ENCODE results near the gene RCAN2.

RCAN2 gene

GRCh38 chr6:46324706-46325105 is 166.5 kb downstream of the RCAN2 start:
- no peaks in the 10 kb centered on the region for H3K9me3 ChIP-seq (ENCODE audit: control insufficient read depth in 1 of 2, low read length in 2 of 2)
- H3K27ac ChIP-seq (ENCODE audit: low read length): no peak overlapping the region
- peaks cover 1 to 27% of the 10 kb centered on the region in 2 donors for H3K4me1 ChIP-seq (ENCODE audit: control insufficient read depth in 1 of 2, insufficient read depth in 2 of 2, low read length in 2 of 2)
- H3K36me3 ChIP-seq (ENCODE audit: control insufficient read depth in 1 of 2, insufficient read depth in 2 of 2, low read length in 2 of 2): no peaks in the 10 kb centered on the region
- H3K4me3 ChIP-seq (ENCODE audit: low read depth in 1 of 2, low read length in 2 of 2): no peak overlapping the region
- no peaks in the 10 kb centered on the region for H3K27me3 ChIP-seq (ENCODE audit: low read depth, low read length)

- Histone ChIP-seq H3K27me3 (ENCODE audit: low read depth, low read length) (no peaks in the 10 kb centered on the region), H3K4me3 (ENCODE audit: low read depth in 1 of 2, low read length in 2 of 2) (no peak overlapping the region), H3K4me1 (ENCODE audit: control insufficient read depth in 1 of 2, insufficient read depth in 2 of 2, low read length in 2 of 2) (peaks cover 0 to 21% of the 10 kb centered on the region in 2 donors), H3K27ac (ENCODE audit: low read length) (no peak overlapping the region), H3K36me3 (ENCODE audit: control insufficient read depth in 1 of 2, insufficient read depth in 2 of 2, low read length in 2 of 2) (no peaks in the 10 kb centered on the region), H3K9me3 (ENCODE audit: control insufficient read depth in 1 of 2, low read length in 2 of 2) (no peaks in the 10 kb centered on the region)
Measured at GRCh38 chr6:46323966-46324622, 167.2 kb downstream of the RCAN2 start.

- Histone ChIP-seq H3K9me3 (ENCODE audit: control insufficient read depth in 1 of 2, low read length in 2 of 2) (no peaks in the 10 kb centered on the region), H3K4me1 (ENCODE audit: control insufficient read depth in 1 of 2, insufficient read depth in 2 of 2, low read length in 2 of 2) (peaks cover 0 to 19% of the 10 kb centered on the region in 2 donors), H3K27ac (ENCODE audit: low read length) (no peak overlapping the region), H3K36me3 (ENCODE audit: control insufficient read depth in 1 of 2, insufficient read depth in 2 of 2, low read length in 2 of 2) (no peaks in the 10 kb centered on the region), H3K4me3 (ENCODE audit: low read depth in 1 of 2, low read length in 2 of 2) (no peak overlapping the region), H3K27me3 (ENCODE audit: low read depth, low read length) (no peaks in the 10 kb centered on the region)
Measured at GRCh38 chr6:46323312-46323965, 167.8 kb downstream of the RCAN2 start.

- Histone ChIP-seq H3K27ac (ENCODE audit: low read length) (no peak overlapping the region), H3K4me3 (ENCODE audit: low read depth in 1 of 2, low read length in 2 of 2) (no peak overlapping the region), H3K9me3 (ENCODE audit: control insufficient read depth in 1 of 2, low read length in 2 of 2) (no peaks in the 10 kb centered on the region), H3K36me3 (ENCODE audit: control insufficient read depth in 1 of 2, insufficient read depth in 2 of 2, low read length in 2 of 2) (no peaks in the 10 kb centered on the region), H3K4me1 (ENCODE audit: control insufficient read depth in 1 of 2, insufficient read depth in 2 of 2, low read length in 2 of 2) (peaks cover 0 to 11% of the 10 kb centered on the region in 2 donors), H3K27me3 (ENCODE audit: low read depth, low read length) (no peaks in the 10 kb centered on the region)
Measured at GRCh38 chr6:46320505-46320904, 170.7 kb downstream of the RCAN2 start.

GRCh38 chr6:46315589-46315988 is 175.7 kb downstream of the RCAN2 start:
- no peaks in the 10 kb centered on the region for H3K27me3 ChIP-seq (ENCODE audit: low read depth, low read length)
- H3K27ac ChIP-seq (ENCODE audit: low read length): no peak overlapping the region
- H3K4me1 ChIP-seq (ENCODE audit: control insufficient read depth in 1 of 2, insufficient read depth in 2 of 2, low read length in 2 of 2): no peaks in the 10 kb centered on the region
- H3K4me3 ChIP-seq (ENCODE audit: low read depth in 1 of 2, low read length in 2 of 2): no peak overlapping the region
- H3K9me3 ChIP-seq (ENCODE audit: control insufficient read depth in 1 of 2, low read length in 2 of 2): no peaks in the 10 kb centered on the region
- no peaks in the 10 kb centered on the region for H3K36me3 ChIP-seq (ENCODE audit: control insufficient read depth in 1 of 2, insufficient read depth in 2 of 2, low read length in 2 of 2)

GRCh38 chr6:46312654-46313053 is 178.6 kb downstream of the RCAN2 start:
- H3K9me3 ChIP-seq (ENCODE audit: control insufficient read depth in 1 of 2, low read length in 2 of 2): no peaks in the 10 kb centered on the region
- H3K4me3 ChIP-seq (ENCODE audit: low read depth in 1 of 2, low read length in 2 of 2): no peak overlapping the region
- no peaks in the 10 kb centered on the region for H3K4me1 ChIP-seq (ENCODE audit: control insufficient read depth in 1 of 2, insufficient read depth in 2 of 2, low read length in 2 of 2)
- H3K27me3 ChIP-seq (ENCODE audit: low read depth, low read length): no peaks in the 10 kb centered on the region
- no peak overlapping the region for H3K27ac ChIP-seq (ENCODE audit: low read length)
- H3K36me3 ChIP-seq (ENCODE audit: control insufficient read depth in 1 of 2, insufficient read depth in 2 of 2, low read length in 2 of 2): no peaks in the 10 kb centered on the region

- Histone ChIP-seq H3K27ac (ENCODE audit: low read length) (no peak overlapping the region), H3K36me3 (ENCODE audit: control insufficient read depth in 1 of 2, insufficient read depth in 2 of 2, low read length in 2 of 2) (no peaks in the 10 kb centered on the region), H3K4me1 (ENCODE audit: control insufficient read depth in 1 of 2, insufficient read depth in 2 of 2, low read length in 2 of 2) (no peaks in the 10 kb centered on the region), H3K9me3 (ENCODE audit: control insufficient read depth in 1 of 2, low read length in 2 of 2) (no peaks in the 10 kb centered on the region), H3K4me3 (ENCODE audit: low read depth in 1 of 2, low read length in 2 of 2) (no peak overlapping the region), H3K27me3 (ENCODE audit: low read depth, low read length) (no peaks in the 10 kb centered on the region)
Measured at GRCh38 chr6:46310196-46310595, 181.1 kb downstream of the RCAN2 start.

GRCh38 chr6:46306431-46306830 is 184.8 kb downstream of the RCAN2 start:
- Histone ChIP-seq H3K27me3 (ENCODE audit: low read depth, low read length) (no peaks in the 10 kb centered on the region), H3K9me3 (ENCODE audit: control insufficient read depth in 1 of 2, low read length in 2 of 2) (no peaks in the 10 kb centered on the region), H3K36me3 (ENCODE audit: control insufficient read depth in 1 of 2, insufficient read depth in 2 of 2, low read length in 2 of 2) (no peaks in the 10 kb centered on the region), H3K4me3 (ENCODE audit: low read depth in 1 of 2, low read length in 2 of 2) (no peak overlapping the region), H3K27ac (ENCODE audit: low read length) (no peak overlapping the region), H3K4me1 (ENCODE audit: control insufficient read depth in 1 of 2, insufficient read depth in 2 of 2, low read length in 2 of 2) (no peaks in the 10 kb centered on the region)

GRCh38 chr6:46305833-46306232 is 185.4 kb downstream of the RCAN2 start:
- Histone ChIP-seq H3K36me3 (ENCODE audit: control insufficient read depth in 1 of 2, insufficient read depth in 2 of 2, low read length in 2 of 2) (no peaks in the 10 kb centered on the region), H3K27ac (ENCODE audit: low read length) (no peak overlapping the region), H3K4me1 (ENCODE audit: control insufficient read depth in 1 of 2, insufficient read depth in 2 of 2, low read length in 2 of 2) (no peaks in the 10 kb centered on the region), H3K4me3 (ENCODE audit: low read depth in 1 of 2, low read length in 2 of 2) (no peak overlapping the region), H3K9me3 (ENCODE audit: control insufficient read depth in 1 of 2, low read length in 2 of 2) (no peaks in the 10 kb centered on the region), H3K27me3 (ENCODE audit: low read depth, low read length) (no peaks in the 10 kb centered on the region)

- H3K36me3 ChIP-seq (ENCODE audit: control insufficient read depth in 1 of 2, insufficient read depth in 2 of 2, low read length in 2 of 2): no peaks in the 10 kb centered on the region
- H3K27me3 ChIP-seq (ENCODE audit: low read depth, low read length): no peaks in the 10 kb centered on the region
- no peaks in the 10 kb centered on the region for H3K4me1 ChIP-seq (ENCODE audit: control insufficient read depth in 1 of 2, insufficient read depth in 2 of 2, low read length in 2 of 2)
- H3K4me3 ChIP-seq (ENCODE audit: low read depth in 1 of 2, low read length in 2 of 2): no peak overlapping the region
- H3K9me3 ChIP-seq (ENCODE audit: control insufficient read depth in 1 of 2, low read length in 2 of 2): no peaks in the 10 kb centered on the region
- no peak overlapping the region for H3K27ac ChIP-seq (ENCODE audit: low read length)
Measured at GRCh38 chr6:46305236-46305635, 186.0 kb downstream of the RCAN2 start.

- Histone ChIP-seq H3K4me1 (ENCODE audit: control insufficient read depth in 1 of 2, insufficient read depth in 2 of 2, low read length in 2 of 2) (no peaks in the 10 kb centered on the region), H3K4me3 (ENCODE audit: low read depth in 1 of 2, low read length in 2 of 2) (no peak overlapping the region), H3K36me3 (ENCODE audit: control insufficient read depth in 1 of 2, insufficient read depth in 2 of 2, low read length in 2 of 2) (no peaks in the 10 kb centered on the region), H3K9me3 (ENCODE audit: control insufficient read depth in 1 of 2, low read length in 2 of 2) (no peaks in the 10 kb centered on the region), H3K27me3 (ENCODE audit: low read depth, low read length) (no peaks in the 10 kb centered on the region), H3K27ac (ENCODE audit: low read length) (no peak overlapping the region)
Measured at GRCh38 chr6:46302816-46303215, 188.4 kb downstream of the RCAN2 start.

GRCh38 chr6:46302176-46302575 is 189.1 kb downstream of the RCAN2 start:
- Histone ChIP-seq H3K36me3 (ENCODE audit: control insufficient read depth in 1 of 2, insufficient read depth in 2 of 2, low read length in 2 of 2) (no peaks in the 10 kb centered on the region), H3K4me1 (ENCODE audit: control insufficient read depth in 1 of 2, insufficient read depth in 2 of 2, low read length in 2 of 2) (no peaks in the 10 kb centered on the region), H3K9me3 (ENCODE audit: control insufficient read depth in 1 of 2, low read length in 2 of 2) (no peaks in the 10 kb centered on the region), H3K27me3 (ENCODE audit: low read depth, low read length) (no peaks in the 10 kb centered on the region), H3K27ac (ENCODE audit: low read length) (no peak overlapping the region), H3K4me3 (ENCODE audit: low read depth in 1 of 2, low read length in 2 of 2) (no peak overlapping the region)

Data from muscle layer of duodenum (tissue), 2 donors.